Stimulated activated naive CD4-positive, alpha-beta T cell (primary cell): Measurements from ENCODE around the gene SKI.
"Not testable (repeated sequence)": the region's sequence is repeated elsewhere in the genome, so short reads cannot be mapped to it uniquely, and the experiment has no call there.

Source experiments
- DNase-seq, 6 experiments: peaks; one replicate each; lab custom pipeline; 2025; lab: John Stamatoyannopoulos, UW

The SKI gene

GRCh38 chr1:2259668-2260402 lies 31.7 kb downstream of the SKI start:
- DNase-seq = no peak

DNA sequence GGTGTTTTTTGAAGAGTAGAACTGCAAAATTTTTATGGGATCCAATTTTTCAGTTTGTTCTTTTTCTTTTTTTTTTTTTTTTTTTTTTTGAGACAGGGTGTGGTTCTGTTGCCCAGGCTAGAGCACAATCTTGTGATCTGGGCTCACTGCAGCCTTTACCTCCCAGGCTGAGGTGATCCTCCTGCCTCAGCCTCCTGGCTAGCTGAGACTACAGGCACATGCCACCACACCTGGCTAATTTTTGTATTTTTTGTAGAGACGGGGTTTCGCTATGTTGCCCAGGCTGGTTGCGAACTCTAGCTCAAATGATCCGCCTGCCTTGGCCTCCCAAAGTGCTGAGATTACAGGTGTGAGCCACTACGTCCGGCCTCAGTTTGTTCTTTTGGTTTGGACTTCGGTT lies 32.4 kb downstream of the SKI start:
- DNase-seq = not testable (repeated sequence)

DNA sequence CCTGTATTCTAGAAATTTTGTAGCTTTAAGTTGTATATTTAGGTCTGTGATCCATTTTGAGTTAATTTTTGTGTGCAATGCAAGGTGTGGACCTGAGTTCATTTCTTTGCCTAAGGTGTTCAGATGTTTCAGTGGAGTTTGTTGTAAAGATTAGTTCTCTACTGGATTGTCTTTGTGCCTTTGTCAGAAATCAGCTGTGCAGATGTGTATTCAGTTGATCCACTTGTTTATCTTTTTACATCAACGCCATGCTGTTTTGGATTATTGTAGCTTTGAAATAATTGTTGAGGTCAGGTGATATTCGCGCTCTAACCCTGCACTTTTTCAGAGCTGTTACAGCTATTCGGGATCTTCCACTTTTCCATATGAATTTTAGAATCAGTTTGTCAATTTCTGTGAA lies 32.8 kb downstream of the SKI start:
- DNase-seq = no peak

GRCh38 chr1:2261476-2262395 lies 33.6 kb downstream of the SKI start:
- not testable (repeated sequence) for DNase-seq

DNA sequence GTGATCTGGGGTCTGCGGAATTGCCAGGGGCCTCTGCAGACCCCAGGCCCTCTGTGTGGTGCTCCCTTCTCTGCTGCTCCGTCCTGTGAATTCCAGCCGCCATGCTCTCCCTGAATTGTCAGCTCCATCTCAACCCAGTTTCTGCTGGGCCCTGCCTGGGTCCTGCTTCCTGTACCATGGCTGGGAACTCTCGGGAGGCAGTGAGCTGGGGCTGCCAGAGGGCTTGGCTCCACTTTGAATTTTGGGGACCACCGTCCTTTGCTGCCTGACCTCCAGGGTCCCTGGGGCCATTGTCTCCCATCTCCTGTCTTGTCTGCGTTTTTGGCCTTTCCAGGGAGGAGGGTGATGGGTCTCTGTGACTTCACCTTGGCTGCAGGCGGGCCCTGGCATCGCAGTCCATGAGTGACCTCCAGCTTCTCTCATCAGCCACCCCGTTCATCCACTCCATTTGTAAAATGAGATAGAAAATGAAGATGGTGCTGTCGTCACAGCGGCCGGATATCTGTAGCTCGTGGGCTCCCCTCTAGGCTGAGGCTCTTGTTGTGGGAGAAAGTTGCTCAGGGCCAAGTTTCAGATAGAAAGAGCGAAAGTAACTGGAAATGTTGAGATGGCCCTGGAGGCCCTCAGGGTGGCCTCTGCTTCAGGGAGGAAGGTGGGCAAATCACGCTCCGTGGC lies 38.3 kb downstream of the SKI start:
- DNase-seq = no peak

- DNase-seq = no peak
These were observed 39.1 kb downstream of the SKI start for GRCh38 chr1:2267051-2267830.

- no peak for DNase-seq
These were observed 39.7 kb downstream of the SKI start for GRCh38 chr1:2267862-2268261.

- no peak for DNase-seq
These were observed 40.4 kb downstream of the SKI start for GRCh38 chr1:2268285-2269056.

DNA sequence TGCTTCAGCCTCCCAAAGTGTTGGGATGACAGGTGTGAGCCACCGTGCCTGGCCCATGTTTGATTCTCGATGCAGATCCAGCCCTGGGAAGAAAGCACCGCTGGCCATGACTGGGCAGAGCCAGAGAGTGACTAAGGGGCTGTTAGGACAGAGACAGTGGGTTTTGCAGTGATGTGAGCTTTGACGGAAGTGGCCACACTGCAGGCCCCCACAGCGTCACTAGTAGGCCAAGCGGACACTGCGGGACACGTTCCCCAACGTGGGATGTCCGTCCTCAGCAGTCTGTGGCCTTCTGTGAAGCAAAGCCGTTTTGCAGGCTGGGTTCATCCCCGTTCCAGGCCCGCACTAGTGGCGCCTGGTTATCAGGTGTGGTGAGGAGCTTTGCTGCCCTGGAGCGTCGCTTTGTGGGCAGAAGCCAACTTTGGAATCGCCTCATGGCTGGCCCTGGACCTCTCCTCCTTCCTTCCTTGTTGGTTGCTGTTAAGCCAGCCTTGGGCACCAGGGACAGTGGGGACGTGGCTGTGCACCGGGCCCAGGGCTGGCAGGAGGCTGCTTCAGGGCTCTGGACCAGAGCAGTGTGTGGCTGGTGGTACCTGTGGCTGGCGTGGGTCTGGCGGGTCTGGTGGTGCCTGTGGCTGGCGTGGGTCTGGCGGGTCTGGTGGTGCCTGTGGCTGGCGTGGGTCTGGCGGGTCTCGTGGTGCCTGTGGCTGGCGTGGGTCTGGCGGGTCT lies 41.2 kb downstream of the SKI start:
- DNase-seq = no peak

DNA sequence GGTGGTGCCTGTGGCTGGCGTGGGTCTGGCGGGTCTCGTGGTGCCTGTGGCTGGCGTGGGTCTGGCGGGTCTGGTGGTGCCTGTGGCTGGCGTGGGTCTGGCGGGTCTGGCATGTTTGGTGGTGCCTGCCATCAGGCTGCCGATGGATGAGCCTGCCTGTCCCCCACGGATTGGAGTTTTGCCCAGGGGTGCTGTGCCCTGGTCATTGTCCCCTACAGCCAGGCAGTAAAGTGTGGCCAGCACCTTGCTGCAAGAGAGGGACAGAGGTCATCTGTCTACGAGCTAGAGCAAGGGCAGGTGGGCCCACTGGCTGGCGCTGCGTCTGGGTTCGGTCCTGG lies 41.8 kb downstream of the SKI start:
- DNase-seq = no peak

GRCh38 chr1:2270260-2271100 lies 42.4 kb downstream of the SKI start:
- DNase-seq = no peak

GRCh38 chr1:2271211-2271721 lies 43.1 kb downstream of the SKI start:
- DNase-seq = no peak

GRCh38 chr1:2271841-2272655 lies 43.9 kb downstream of the SKI start:
- no peak for DNase-seq

DNA sequence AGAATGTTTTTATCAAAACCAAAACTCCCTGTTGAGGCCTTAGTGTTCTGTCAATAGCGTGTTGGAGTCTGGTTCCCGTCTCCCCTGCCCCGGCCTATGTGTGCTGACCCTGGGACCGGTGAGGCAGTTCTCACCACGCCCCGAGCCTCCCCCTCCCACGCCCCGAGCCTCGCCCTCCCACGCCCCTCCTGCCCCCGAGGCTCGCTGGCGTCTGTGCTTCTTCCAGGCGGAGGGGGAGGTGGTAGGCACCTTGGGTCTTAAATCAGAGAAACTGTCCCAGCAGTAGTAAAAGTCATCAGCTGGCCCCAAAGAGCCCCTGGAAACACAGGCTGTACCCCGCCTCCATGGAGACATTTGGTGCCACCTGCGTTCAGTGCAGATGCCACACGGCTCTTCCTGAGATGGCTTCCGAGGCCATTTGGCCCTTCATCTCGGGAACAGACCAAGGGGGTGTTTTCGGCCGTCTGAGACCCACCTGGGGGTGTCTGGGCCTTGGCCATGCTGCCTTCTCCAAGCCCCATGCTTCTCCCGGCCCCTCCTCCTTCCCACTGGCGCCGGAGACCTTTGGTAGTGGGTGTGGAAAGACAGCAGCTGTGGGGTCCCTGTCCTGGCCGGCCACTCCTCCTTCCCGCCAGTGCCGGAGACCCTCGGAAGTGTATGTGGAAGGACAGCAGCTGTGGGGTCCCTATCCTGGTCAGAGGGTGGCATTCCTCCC lies 44.7 kb downstream of the SKI start:
- no peak for DNase-seq

- no peak for DNase-seq
These were observed 45.4 kb downstream of the SKI start for GRCh38 chr1:2273401-2274090.

DNA sequence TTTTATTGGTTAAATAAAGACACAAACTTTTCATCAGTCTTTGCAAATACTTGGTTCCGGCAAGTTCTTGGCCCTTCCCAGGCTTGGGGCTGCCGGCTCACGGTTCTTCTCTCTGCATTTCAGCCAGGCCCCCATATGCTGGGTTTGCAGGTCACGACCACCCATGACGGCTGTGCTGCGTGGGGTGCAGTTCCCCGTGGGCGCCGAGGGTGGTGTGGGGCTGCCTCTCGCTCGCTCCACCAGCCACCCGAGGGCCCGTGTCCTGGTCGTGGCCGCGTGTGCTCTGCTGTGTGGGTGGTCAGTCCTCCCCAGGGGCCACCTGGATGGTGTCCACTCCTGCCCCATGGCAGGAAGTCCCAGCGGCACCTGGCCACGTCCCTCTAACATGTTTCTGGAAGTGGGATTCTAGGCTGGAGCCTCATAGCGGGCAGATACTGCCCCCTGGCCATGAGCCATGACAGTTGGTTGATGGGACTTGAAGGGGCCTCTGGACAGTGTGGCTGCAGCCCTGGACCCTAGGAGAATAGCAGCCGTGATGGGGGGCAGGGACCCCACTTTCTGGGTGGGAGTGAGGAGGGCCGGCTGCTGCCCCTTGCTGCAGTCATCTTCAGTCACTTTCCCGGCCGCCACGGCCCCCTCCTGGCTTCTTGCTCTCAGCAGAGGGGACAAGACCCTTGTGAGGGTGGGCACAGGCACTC lies 46.3 kb downstream of the SKI start:
- DNase-seq = no peak
